Suprapubic skin (tissue), 3 donors: ENCODE measurements around the gene GSTP1.

Experiments
- POLR2A ChIP-seq, 2 donors: fragments of 450-650 bp; IDR thresholded peaks; one replicate each; pipeline ENCODE4 v1.6.1; 2017; ENCODE audit warnings: antibody characterized with exemption in 2 of 2, mild to moderate bottlenecking in 2 of 2, moderate library complexity in 2 of 2
- TF ChIP-seq, protein P1 (sequence below), 2 donors: fragments of 200-600 bp in 1 of 2; fragments of 450-650 bp in 1 of 2; sonication (generic) in 1 of 2; IDR thresholded peaks; one replicate each; pipeline ENCODE4 v1.5.1; 2016 to 2019; ENCODE audit warnings: antibody characterized with exemption in 2 of 2, mild to moderate bottlenecking in 1 of 2, moderate library complexity in 1 of 2

DNA sequence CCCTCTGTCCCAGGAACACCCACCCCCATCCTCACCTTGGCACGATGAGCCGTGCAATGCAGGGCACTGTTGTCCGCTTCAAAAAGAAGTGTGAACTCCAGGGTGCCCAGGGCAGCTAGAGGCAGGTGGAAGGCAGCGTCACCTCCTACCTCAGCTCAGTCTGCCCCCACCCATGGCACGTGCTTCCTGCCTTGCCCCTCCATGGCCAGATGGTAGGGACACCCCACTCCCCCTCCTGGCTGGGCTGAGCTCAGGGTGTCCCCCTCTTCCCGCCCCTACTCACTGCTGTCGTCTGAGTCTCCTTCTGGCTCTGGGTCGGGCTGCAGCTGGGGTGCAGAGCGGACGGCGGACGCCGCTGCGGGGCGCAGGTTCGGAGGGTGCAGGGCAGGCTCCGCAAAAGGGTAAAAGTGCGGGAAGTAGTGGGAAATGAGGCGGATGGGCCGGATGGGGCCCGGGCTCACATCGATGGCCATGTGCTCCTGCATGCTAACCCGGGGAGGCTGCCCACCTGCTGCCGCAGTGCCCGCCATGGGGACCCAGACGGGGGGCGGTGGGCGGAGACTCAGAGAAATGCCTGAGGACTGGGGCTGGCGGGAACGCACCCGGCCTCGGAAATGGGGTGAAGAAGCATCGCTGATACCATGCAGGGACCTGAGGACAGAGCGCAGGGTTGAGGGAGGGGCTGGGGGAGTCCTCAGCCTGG, 32.3 kb downstream of the GSTP1 start:
- TF ChIP-seq, protein P1, sequence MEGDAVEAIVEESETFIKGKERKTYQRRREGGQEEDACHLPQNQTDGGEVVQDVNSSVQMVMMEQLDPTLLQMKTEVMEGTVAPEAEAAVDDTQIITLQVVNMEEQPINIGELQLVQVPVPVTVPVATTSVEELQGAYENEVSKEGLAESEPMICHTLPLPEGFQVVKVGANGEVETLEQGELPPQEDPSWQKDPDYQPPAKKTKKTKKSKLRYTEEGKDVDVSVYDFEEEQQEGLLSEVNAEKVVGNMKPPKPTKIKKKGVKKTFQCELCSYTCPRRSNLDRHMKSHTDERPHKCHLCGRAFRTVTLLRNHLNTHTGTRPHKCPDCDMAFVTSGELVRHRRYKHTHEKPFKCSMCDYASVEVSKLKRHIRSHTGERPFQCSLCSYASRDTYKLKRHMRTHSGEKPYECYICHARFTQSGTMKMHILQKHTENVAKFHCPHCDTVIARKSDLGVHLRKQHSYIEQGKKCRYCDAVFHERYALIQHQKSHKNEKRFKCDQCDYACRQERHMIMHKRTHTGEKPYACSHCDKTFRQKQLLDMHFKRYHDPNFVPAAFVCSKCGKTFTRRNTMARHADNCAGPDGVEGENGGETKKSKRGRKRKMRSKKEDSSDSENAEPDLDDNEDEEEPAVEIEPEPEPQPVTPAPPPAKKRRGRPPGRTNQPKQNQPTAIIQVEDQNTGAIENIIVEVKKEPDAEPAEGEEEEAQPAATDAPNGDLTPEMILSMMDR (IDR thresholded peaks at IDR 0.05): no peak
- no peak for TF ChIP-seq POLR2A (IDR thresholded peaks at IDR 0.05)
